Endothelial cell of umbilical vein (primary cell): Measurements from ENCODE around the gene C9orf152. TPM values are rescaled to one million over a fixed set of nuclear protein-coding genes. Genes with fewer than 3 reads are reported as not detected.

ENCODE experiments used
- BruUV-seq: library from RNA; stranded (reverse); fragments of 400-500 nt; replicated peaks from 2 replicates; lab custom pipeline; 2021; lab: Mats Ljungman, UMichigan
- CTCF ChIA-PET: fragments of 300-600, 350-600 bp; sonication (Branson Sonifier 250); formaldehyde crosslinking; loops from one replicate; lab custom pipeline; 2021; ENCODE audit warnings: antibody characterized with exemption, inconsistent platforms; lab: Charles Lee
- POLR2A ChIA-PET: fragments of 300-600, 350-600 bp; sonication (Branson Sonifier 250); formaldehyde crosslinking; loops from one replicate; lab custom pipeline; 2021; ENCODE audit warnings: antibody characterized with exemption, inconsistent platforms; lab: Charles Lee
- DNase-seq: peaks from one replicate; pipeline ENCODE4 v3.0.0-alpha.2; 2011; ENCODE audit warnings: low read depth, low spot score
- FAIRE-seq: peaks from 2 replicates; lab custom pipeline; 2011; peaks lifted over from hg19 to GRCh38; lab: Jason Lieb, UNC
- H2AFZ ChIP-seq: 2 replicates; pipeline ENCODE4 v1.6.0; 2012; ENCODE audit warnings: low read depth, low read length, control low read depth, inconsistent platforms
- H3K27ac ChIP-seq: 2 replicates; pipeline ENCODE4 v1.5.1; 2011; ENCODE audit warnings: low read depth, mild to moderate bottlenecking, control low read depth, low read length, moderate library complexity; ENCODE audit not compliant: insufficient read depth
- H3K27me3 ChIP-seq, 2 experiments: 2 replicates each; pipeline versions ENCODE4 v1.6.0 to v1.6.1; 2011; ENCODE audit warnings: low read length in 2 of 2, mixed read lengths in 1 of 2; ENCODE audit not compliant: control insufficient read depth in 2 of 2, insufficient read depth in 2 of 2
- H3K36me3 ChIP-seq, 2 experiments: 2 replicates in 1 of 2; 3 replicates in 1 of 2; pipeline ENCODE4 v1.5.1; 2011; ENCODE audit warnings: low read length in 2 of 2, mild to moderate bottlenecking in 1 of 2, moderate library complexity in 1 of 2; ENCODE audit not compliant: control insufficient read depth in 2 of 2, insufficient read depth in 2 of 2; ENCODE audit errors: extremely low read depth in 1 of 2
- H3K4me1 ChIP-seq: 3 replicates; pipeline ENCODE4 v1.5.1; 2011; ENCODE audit warnings: mild to moderate bottlenecking, low read length; ENCODE audit not compliant: control insufficient read depth, insufficient read depth; ENCODE audit errors: extremely low read depth
- H3K4me2 ChIP-seq: 2 replicates; pipeline ENCODE4 v1.6.1; 2011; ENCODE audit warnings: low read length, control low read depth, mixed read lengths; ENCODE audit not compliant: insufficient read depth
- H3K4me3 ChIP-seq, 3 experiments: fragments of 200-600 bp in 1 of 3; sonication (generic), shearing (Covaris generic) in 1 of 3; replicated peaks in 1 of 3; 2 replicates each; pipeline ENCODE4 v1.5.1; 2011 to 2016; ENCODE audit warnings: control low read depth in 3 of 3, low read length in 3 of 3, mild to moderate bottlenecking in 2 of 3, inconsistent platforms in 1 of 3, low read depth in 1 of 3, moderate library complexity in 1 of 3; ENCODE audit not compliant: insufficient read depth in 1 of 3
- H3K79me2 ChIP-seq: 2 replicates; pipeline ENCODE4 v1.6.0; 2012; ENCODE audit warnings: low read length, inconsistent platforms; ENCODE audit not compliant: control insufficient read depth, insufficient read depth
- H3K9ac ChIP-seq: replicated peaks from 2 replicates; pipeline ENCODE3; 2011; ENCODE audit warnings: low read length, control low read depth; ENCODE audit not compliant: insufficient read depth; ENCODE audit errors: extremely low read depth
- H3K9me1 ChIP-seq: replicated peaks from 3 replicates; pipeline ENCODE4 v1.6.0; 2011; ENCODE audit warnings: mild to moderate bottlenecking, low read length; ENCODE audit not compliant: control insufficient read depth, insufficient read depth; ENCODE audit errors: extremely low read depth
- H3K9me3 ChIP-seq: replicated peaks from 2 replicates; pipeline ENCODE4 v1.5.1; 2012; ENCODE audit warnings: low read length, inconsistent platforms; ENCODE audit not compliant: control insufficient read depth, insufficient read depth
- H4K20me1 ChIP-seq: replicated peaks from 2 replicates; pipeline ENCODE3; 2011; ENCODE audit warnings: mild to moderate bottlenecking, low read length; ENCODE audit not compliant: control insufficient read depth, insufficient read depth; ENCODE audit errors: extremely low read depth
- EZH2 ChIP-seq: IDR thresholded peaks from 2 replicates; pipeline ENCODE4 v1.6.1; 2012; ENCODE audit warnings: borderline replicate concordance, low read depth, mild to moderate bottlenecking, moderate library complexity, low read length, inconsistent platforms; ENCODE audit not compliant: severe bottlenecking
- FOS ChIP-seq: IDR thresholded peaks from 2 replicates; pipeline ENCODE4 v1.6.1; 2011; ENCODE audit warnings: mild to moderate bottlenecking, low read length, moderate library complexity, borderline replicate concordance; ENCODE audit not compliant: insufficient read depth
- GATA2 ChIP-seq: IDR thresholded peaks from 2 replicates; pipeline ENCODE4 v1.7.0; 2011; ENCODE audit warnings: low read depth, mild to moderate bottlenecking, moderate library complexity, mixed read lengths, low read length; ENCODE audit not compliant: insufficient read length, insufficient read depth
- JUN ChIP-seq: IDR thresholded peaks from 2 replicates; pipeline ENCODE4 v1.6.1; 2011; ENCODE audit warnings: borderline replicate concordance, low read depth; ENCODE audit not compliant: insufficient read length, insufficient read depth
- MYC ChIP-seq: IDR thresholded peaks from one replicate; pipeline ENCODE4 v1.6.1; 2011; ENCODE audit warnings: mild to moderate bottlenecking, low read depth, low read length
- POLR2A ChIP-seq: IDR thresholded peaks from 2 replicates; pipeline ENCODE4 v1.6.1; 2012; ENCODE audit warnings: low read depth, mild to moderate bottlenecking, control low read depth, low read length
- POLR2AphosphoS5 ChIP-seq: IDR thresholded peaks from 2 replicates; pipeline ENCODE4 v1.6.1; 2012; ENCODE audit warnings: low read depth, mild to moderate bottlenecking, control low read depth, low read length, moderate library complexity; ENCODE audit not compliant: insufficient read depth
- dilution Hi-C: fragments of 300-500 bp; cut with MboI; formaldehyde crosslinking; loops from one replicate; pipeline ENCODE4 v1.15.0; 2019; ENCODE audit warnings: low sequenced_read_pairs; ENCODE audit not compliant: extremely low pct_ligation_motif_present
- intact Hi-C: fragments of 100-400 bp; cut with micrococcal nuclease; formaldehyde crosslinking; loops from one replicate; pipeline ENCODE4 v1.10.0; 2022
- polyA plus RNA-seq, 4 experiments: library from polyadenylated mRNA; depleted of rRNA in 3 of 4; stranded (reverse) in 3 of 4; unstranded in 1 of 4; fragments of >200 nt; gene quantifications; 2 replicates each; pipeline versions ENCODE4 v1.2.1 to v1.2.3, GENCODE V29; 2011 to 2012; ENCODE audit warnings: missing spikeins in 1 of 4
- total RNA-seq: library from RNA; stranded (reverse); gene quantifications from 2 replicates; pipeline ENCODE4 v1.2.3, GENCODE V29; 2021
- TF ChIP-seq, protein P1 (sequence below), 2 donors: IDR thresholded peaks; 1 replicate in 1 of 2; 2 replicates in 1 of 2; pipeline ENCODE4 v1.5.1; 2011; ENCODE audit warnings: low read length in 2 of 2, mild to moderate bottlenecking in 2 of 2, moderate library complexity in 2 of 2, control low read depth in 1 of 2, inconsistent platforms in 1 of 2, low read depth in 1 of 2; ENCODE audit not compliant: insufficient read depth in 1 of 2; ENCODE audit errors: extremely low read depth in 1 of 2
- TF ChIP-seq, protein P2 (sequence below): IDR thresholded peaks from 2 replicates; pipeline ENCODE4 v1.6.1; 2011; ENCODE audit not compliant: insufficient read depth, insufficient read length

The C9orf152 gene
- total and polyA plus RNA-seq, 2 donors (not counting 3 experiments of a cell fraction or from before 2014, with no cell fraction given) = not detected

GRCh38 chr9:110191615-110192014 is 16.3 kb downstream of the C9orf152 start:
- BruUV-seq = no TSS peak
- Histone ChIP-seq H3K4me1 (no peaks in the 10 kb centered on the region), H3K79me2 (no peaks in the 10 kb centered on the region), H3K36me3 (no peaks in the 10 kb centered on the region), H3K27me3 (no peaks in the 10 kb centered on the region), H3K4me2 (no peak overlapping the region), H3K9me1 (no peaks in the 10 kb centered on the region), H3K9ac (no peak overlapping the region), H3K27ac (no peak overlapping the region), H4K20me1 (no peaks in the 10 kb centered on the region), H3K4me3 (no peak overlapping the region), H3K9me3 (no peaks in the 10 kb centered on the region), H2AFZ (no peak overlapping the region)
- TF ChIP-seq JUN (no peak), GATA2 (no peak), MYC (no peak), FOS (no peak), POLR2A (no peak), EZH2 (no peak), POLR2AphosphoS5 (no peak)
- TF ChIP-seq, protein P1, sequence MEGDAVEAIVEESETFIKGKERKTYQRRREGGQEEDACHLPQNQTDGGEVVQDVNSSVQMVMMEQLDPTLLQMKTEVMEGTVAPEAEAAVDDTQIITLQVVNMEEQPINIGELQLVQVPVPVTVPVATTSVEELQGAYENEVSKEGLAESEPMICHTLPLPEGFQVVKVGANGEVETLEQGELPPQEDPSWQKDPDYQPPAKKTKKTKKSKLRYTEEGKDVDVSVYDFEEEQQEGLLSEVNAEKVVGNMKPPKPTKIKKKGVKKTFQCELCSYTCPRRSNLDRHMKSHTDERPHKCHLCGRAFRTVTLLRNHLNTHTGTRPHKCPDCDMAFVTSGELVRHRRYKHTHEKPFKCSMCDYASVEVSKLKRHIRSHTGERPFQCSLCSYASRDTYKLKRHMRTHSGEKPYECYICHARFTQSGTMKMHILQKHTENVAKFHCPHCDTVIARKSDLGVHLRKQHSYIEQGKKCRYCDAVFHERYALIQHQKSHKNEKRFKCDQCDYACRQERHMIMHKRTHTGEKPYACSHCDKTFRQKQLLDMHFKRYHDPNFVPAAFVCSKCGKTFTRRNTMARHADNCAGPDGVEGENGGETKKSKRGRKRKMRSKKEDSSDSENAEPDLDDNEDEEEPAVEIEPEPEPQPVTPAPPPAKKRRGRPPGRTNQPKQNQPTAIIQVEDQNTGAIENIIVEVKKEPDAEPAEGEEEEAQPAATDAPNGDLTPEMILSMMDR (IDR thresholded peaks at IDR 0.05; ENCODE audit: extremely low read depth in 1 of 2, insufficient read depth in 1 of 2, low read depth in 1 of 2, low read length in 2 of 2) = no peak
- TF ChIP-seq, protein P2, sequence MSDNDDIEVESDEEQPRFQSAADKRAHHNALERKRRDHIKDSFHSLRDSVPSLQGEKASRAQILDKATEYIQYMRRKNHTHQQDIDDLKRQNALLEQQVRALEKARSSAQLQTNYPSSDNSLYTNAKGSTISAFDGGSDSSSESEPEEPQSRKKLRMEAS = no peak
- ChIA-PET POLR2A (no interaction called here), CTCF (interaction anchor here (0.9 to 5.4 kb wide), 2 partner anchors 7 to 18 kb away, joined by 3 to 46 read pairs; no protein-coding TSS in a partner anchor)
- dilution Hi-C loops (no loop called here), intact Hi-C loops (no loop called here)
- DNase-seq (no peak), FAIRE-seq (no peak)
